Astrocyte (in vitro differentiated cells and primary cell): Measurements from ENCODE around the gene TSPEAR. TPM values are rescaled to one million over a fixed set of nuclear protein-coding genes. Genes with fewer than 3 reads are reported as not detected.

ENCODE experiments used
- DNase-seq: peaks from one replicate; pipeline ENCODE4 v3.0.0-alpha.2; 2010; ENCODE audit warnings: low read depth
- FAIRE-seq: peaks from 2 replicates; lab custom pipeline; 2011; peaks lifted over from hg19 to GRCh38; lab: Jason Lieb, UNC
- H2AFZ ChIP-seq: 2 replicates; pipeline ENCODE4 v1.6.0; 2012; ENCODE audit warnings: low read depth, low read length, inconsistent platforms
- H3K27ac ChIP-seq: 2 replicates; pipeline ENCODE4 v1.5.1; 2011; ENCODE audit warnings: low read depth, low read length, inconsistent platforms
- H3K27me3 ChIP-seq: 2 replicates; pipeline ENCODE4 v1.6.0; 2011; ENCODE audit warnings: low read length, inconsistent platforms; ENCODE audit not compliant: insufficient read depth
- H3K36me3 ChIP-seq: 2 replicates; pipeline ENCODE4 v1.5.1; 2011; ENCODE audit warnings: low read length, inconsistent platforms; ENCODE audit not compliant: insufficient read depth
- H3K4me1 ChIP-seq: 2 replicates; pipeline ENCODE4 v1.5.1; 2011; ENCODE audit warnings: low read length, inconsistent platforms; ENCODE audit not compliant: insufficient read depth
- H3K4me2 ChIP-seq: 2 replicates; pipeline ENCODE4 v1.6.0; 2012; ENCODE audit warnings: low read length, inconsistent platforms
- H3K4me3 ChIP-seq: 2 replicates; pipeline ENCODE4 v1.5.1; 2011; ENCODE audit warnings: low read depth, mild to moderate bottlenecking, low read length, inconsistent platforms; ENCODE audit not compliant: insufficient read depth
- H3K79me2 ChIP-seq: 2 replicates; pipeline ENCODE4 v1.6.0; 2012; ENCODE audit warnings: mild to moderate bottlenecking, low read length, inconsistent platforms; ENCODE audit not compliant: insufficient read depth
- H3K9ac ChIP-seq: 2 replicates; pipeline ENCODE4 v1.6.0; 2012; ENCODE audit warnings: mild to moderate bottlenecking, low read length, inconsistent platforms
- H3K9me3 ChIP-seq: 2 replicates; pipeline ENCODE4 v1.5.1; 2012; ENCODE audit warnings: low read depth, mild to moderate bottlenecking, low read length, inconsistent platforms; ENCODE audit not compliant: insufficient read depth
- H4K20me1 ChIP-seq: 2 replicates; pipeline ENCODE4 v1.6.0; 2012; ENCODE audit warnings: low read length, inconsistent platforms; ENCODE audit not compliant: insufficient read depth
- H3K27ac Mint-ChIP-seq: one replicate; pipeline ENCODE4 v1.8.0; 2021; ENCODE audit warnings: mild to moderate bottlenecking, mixed read lengths; ENCODE audit not compliant: unreplicated experiment
- H3K27me3 Mint-ChIP-seq: one replicate; pipeline ENCODE4 v1.8.0; 2021; ENCODE audit warnings: low read depth, mixed read lengths; ENCODE audit not compliant: unreplicated experiment
- H3K36me3 Mint-ChIP-seq: one replicate; pipeline ENCODE4 v1.8.0; 2021; ENCODE audit warnings: low read depth, mixed read lengths; ENCODE audit not compliant: unreplicated experiment
- H3K4me1 Mint-ChIP-seq: one replicate; pipeline ENCODE4 v1.8.0; 2021; ENCODE audit warnings: low read depth, mixed read lengths; ENCODE audit not compliant: unreplicated experiment
- H3K4me3 Mint-ChIP-seq: one replicate; pipeline ENCODE4 v1.8.0; 2021; ENCODE audit warnings: mild to moderate bottlenecking, moderate library complexity, mixed read lengths; ENCODE audit not compliant: unreplicated experiment
- H3K9me3 Mint-ChIP-seq: one replicate; pipeline ENCODE4 v1.8.0; 2021; ENCODE audit warnings: mild to moderate bottlenecking, mixed read lengths; ENCODE audit not compliant: unreplicated experiment
- EZH2 ChIP-seq: IDR thresholded peaks from 2 replicates; pipeline ENCODE4 v1.6.1; 2012; ENCODE audit warnings: mild to moderate bottlenecking, low read length, inconsistent platforms; ENCODE audit not compliant: insufficient read depth
- total RNA-seq: library from RNA; stranded (reverse); gene quantifications from 2 replicates; pipeline ENCODE4 v1.2.1, GENCODE V29; 2021
- TF ChIP-seq, protein P1 (sequence below): IDR thresholded peaks from 2 replicates; pipeline ENCODE4 v1.5.1; 2011; ENCODE audit warnings: low read depth, mild to moderate bottlenecking, inconsistent platforms, low read length, moderate library complexity; ENCODE audit not compliant: insufficient read depth

TSPEAR gene
- total RNA-seq, 1 donor from 2014 or later = not detected

DNA sequence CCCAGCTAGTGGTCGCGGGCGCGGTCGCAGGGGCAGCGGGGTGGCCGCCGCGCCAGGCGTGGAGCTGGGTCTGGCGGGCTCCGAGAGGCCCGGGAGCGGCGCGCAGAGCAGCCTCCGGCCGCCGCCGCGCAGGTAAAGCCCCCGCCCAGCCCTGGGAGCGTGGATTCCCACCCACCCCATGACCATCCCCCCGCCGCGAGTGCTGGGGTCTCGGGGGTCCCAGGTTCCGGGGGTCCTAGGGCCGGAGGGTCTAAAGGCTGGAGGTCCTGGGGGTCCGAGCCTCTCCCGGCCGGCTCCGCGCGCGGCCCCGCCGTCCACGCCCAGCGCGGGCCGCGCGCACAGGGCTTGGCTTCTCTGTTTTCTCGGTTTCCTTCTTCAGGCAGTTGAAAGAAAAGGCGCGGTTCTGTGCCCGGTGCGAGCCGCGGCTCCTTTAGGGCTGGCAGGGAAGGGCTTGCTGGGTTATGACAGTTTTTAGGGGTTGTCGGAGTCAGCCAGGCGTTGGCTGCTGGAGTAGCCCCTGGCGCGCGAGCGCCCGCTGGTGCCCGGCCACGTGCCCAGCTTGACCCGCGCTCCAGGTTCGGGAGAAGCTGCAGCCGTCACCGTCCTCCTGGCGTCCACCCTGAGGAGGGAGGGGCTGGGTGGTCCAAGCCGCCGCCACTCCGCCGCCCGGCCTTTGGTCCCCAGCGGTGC, 255.7 kb downstream of the TSPEAR start:
- FAIRE-seq (no peak), DNase-seq (no peak)
- Histone ChIP-seq H3K79me2 (no peaks in the 10 kb centered on the region), H3K27me3 (peaks cover 4% of the 10 kb centered on the region), H3K9ac (peak overlapping the region; percentile 43), H3K9me3 (no peaks in the 10 kb centered on the region), H4K20me1 (no peaks in the 10 kb centered on the region), H3K27ac (no peak overlapping the region), H2AFZ (peak overlapping the region; percentile 77), H3K4me3 (peak overlapping the region; percentile 55), H3K36me3 (no peaks in the 10 kb centered on the region), H3K4me1 (no peaks in the 10 kb centered on the region), H3K4me2 (peak overlapping the region; percentile 85)
- Mint-ChIP-seq H3K27ac (no peak overlapping the region), H3K4me3 (peak overlapping the region; percentile 83), H3K9me3 (peaks cover 7% of the 10 kb centered on the region), H3K27me3 (peaks cover 21% of the 10 kb centered on the region), H3K36me3 (peaks cover 1% of the 10 kb centered on the region), H3K4me1 (peaks cover under 1% of the 10 kb centered on the region)
- TF ChIP-seq, protein P1, sequence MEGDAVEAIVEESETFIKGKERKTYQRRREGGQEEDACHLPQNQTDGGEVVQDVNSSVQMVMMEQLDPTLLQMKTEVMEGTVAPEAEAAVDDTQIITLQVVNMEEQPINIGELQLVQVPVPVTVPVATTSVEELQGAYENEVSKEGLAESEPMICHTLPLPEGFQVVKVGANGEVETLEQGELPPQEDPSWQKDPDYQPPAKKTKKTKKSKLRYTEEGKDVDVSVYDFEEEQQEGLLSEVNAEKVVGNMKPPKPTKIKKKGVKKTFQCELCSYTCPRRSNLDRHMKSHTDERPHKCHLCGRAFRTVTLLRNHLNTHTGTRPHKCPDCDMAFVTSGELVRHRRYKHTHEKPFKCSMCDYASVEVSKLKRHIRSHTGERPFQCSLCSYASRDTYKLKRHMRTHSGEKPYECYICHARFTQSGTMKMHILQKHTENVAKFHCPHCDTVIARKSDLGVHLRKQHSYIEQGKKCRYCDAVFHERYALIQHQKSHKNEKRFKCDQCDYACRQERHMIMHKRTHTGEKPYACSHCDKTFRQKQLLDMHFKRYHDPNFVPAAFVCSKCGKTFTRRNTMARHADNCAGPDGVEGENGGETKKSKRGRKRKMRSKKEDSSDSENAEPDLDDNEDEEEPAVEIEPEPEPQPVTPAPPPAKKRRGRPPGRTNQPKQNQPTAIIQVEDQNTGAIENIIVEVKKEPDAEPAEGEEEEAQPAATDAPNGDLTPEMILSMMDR = no peak
- peak; percentile 44 for TF ChIP-seq EZH2

- H3K4me2 ChIP-seq = peak within 1 kb of the TSS; percentile 85
- Mint-ChIP-seq H3K4me3 (peak within 1 kb of the TSS; percentile 83), H3K27me3 (peaks cover 26% of the 10 kb centered on the region), H3K27ac (no peak within 1 kb of the TSS), H3K4me1 (peaks cover 3% of the 10 kb centered on the region), H3K36me3 (peaks cover 2% of the 10 kb centered on the region), H3K9me3 (peaks cover 7% of the 10 kb centered on the region)
- H3K9me3 ChIP-seq = no peaks in the 10 kb centered on the region
- H4K20me1 ChIP-seq = no peaks in the 10 kb centered on the region
- no peak for TF ChIP-seq EZH2
- TF ChIP-seq, protein P1 = no peak
- H3K27ac ChIP-seq = no peak within 1 kb of the TSS
- peak; percentile 9 for DNase-seq
- H3K9ac ChIP-seq = peak within 1 kb of the TSS; percentile 43
- no peak for FAIRE-seq
- H3K79me2 ChIP-seq = no peaks in the 10 kb centered on the region
- H2AFZ ChIP-seq = peak within 1 kb of the TSS; percentile 77
- no peaks in the 10 kb centered on the region for H3K4me1 ChIP-seq
- H3K36me3 ChIP-seq = no peaks in the 10 kb centered on the region
- H3K27me3 ChIP-seq = peaks cover 4% of the 10 kb centered on the region
- H3K4me3 ChIP-seq = peak within 1 kb of the TSS; percentile 55
Measured at GRCh38 chr21:44454747-44455523, 256.4 kb downstream of the TSPEAR start, which contains the start of gene LRRC3. LRRC3 (plus strand) TSS chr21:44455510; CDS start chr21:44456645, 1,135 bp downstream.
